ENCODE measurements around the gene FBXL19.

The FBXL19 gene

DNA sequence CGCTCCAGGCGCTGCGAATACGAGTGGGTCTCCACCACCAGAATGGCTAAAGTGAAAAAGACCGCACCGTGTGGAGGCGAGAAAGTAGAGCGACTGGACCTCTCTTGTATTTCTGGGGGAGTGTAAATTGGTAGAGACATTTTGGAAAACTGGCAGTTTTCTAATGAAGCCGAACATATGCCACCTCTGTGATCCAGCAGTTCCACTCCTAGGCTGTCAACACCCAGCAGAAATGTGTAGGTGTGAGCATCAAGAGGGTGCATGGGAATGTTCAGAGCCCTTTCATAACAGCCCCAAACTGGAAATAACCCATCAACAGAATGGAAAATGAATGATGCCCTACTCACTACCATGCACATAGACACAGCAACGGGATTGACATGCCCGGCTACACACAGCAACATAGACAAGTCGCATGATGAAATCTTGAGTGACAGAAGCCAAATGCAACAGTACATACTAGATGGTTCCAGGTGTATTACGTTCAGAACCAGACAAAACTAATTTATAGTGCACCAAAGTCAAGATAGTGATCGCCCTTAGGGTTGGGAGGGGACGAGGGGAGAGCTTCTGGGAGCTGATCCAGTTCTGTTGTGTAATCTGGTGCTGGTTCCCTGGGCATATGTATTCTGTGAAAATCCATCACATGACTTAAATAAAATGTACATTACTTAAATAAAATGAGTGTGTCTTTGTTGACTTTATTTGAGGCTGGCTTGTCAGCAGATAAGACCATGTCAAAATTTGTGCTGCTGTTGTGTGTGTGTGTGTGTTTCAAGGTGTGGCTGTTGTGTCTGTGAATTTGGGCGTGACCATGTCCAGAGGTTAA is 28.6 kb upstream of the FBXL19 start:
- DNase-seq: no peak

DNA sequence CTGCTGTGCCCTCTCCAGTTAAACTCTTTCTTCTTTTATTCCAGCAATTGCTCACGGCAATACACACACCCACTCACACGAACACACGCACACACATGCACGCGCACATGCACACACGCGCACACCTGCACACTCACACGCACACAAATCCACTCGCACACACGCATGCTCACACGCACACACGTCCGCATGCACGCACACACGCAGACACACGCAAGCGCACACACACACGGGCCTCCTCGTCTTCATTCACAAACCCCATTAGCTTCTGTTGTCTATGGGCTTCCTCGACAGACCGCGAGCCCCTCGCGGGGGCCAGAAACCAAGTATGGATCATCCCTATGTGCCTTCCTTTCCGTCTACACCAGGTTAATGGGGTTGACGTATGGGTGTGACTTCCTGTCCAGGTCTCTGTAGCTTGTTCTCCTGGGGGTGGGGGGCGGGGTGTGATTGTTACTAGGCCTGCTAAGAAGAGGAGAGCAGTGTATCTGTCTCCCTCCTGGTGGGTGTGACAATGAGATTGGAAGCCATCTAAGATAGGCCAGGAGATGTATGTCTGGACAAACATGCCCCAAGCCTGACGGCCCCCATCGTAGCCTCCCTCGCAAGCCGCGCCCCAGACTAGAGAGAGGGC is 27.6 kb upstream of the FBXL19 start:
- peak; percentile 63 for DNase-seq

DNA sequence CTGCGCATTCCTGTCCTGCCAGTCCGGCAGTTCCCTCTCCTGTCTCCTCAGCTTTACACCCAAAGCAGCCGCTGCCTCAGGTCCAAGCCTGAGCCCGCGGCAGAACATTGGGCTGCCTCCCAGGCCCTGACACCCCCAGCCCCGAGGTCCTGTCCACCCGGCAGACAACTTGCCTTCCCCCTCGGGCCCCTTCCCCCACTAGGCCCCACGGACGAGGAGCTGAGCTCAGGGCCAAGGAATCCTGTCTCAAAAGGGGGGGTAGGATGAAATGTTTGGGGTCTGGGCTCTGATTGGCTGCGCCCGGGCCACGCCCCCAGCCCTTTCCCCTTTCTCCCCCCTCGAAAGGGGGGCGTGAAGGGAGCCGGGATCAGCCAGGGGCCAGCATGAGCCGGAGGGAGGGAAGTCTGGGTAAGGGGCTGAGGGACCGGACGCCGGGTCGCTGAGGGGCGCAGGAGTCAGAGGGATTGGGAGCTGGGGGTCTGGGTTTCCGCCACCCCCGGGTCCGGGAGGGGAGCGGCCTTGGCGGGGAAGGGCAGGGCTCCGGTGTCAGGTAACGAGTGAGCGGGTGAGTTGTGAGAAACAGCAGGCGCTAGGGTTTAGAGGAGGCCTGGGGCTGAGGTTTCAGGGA is 27.0 kb upstream of the FBXL19 start, which contains the start of gene CTF1:
CTF1 (plus strand) TSS at position 354 of the 628 bp plus-strand sequence; CDS start at position 384, 30 bp downstream.
- peak; percentile 65 for DNase-seq

DNA sequence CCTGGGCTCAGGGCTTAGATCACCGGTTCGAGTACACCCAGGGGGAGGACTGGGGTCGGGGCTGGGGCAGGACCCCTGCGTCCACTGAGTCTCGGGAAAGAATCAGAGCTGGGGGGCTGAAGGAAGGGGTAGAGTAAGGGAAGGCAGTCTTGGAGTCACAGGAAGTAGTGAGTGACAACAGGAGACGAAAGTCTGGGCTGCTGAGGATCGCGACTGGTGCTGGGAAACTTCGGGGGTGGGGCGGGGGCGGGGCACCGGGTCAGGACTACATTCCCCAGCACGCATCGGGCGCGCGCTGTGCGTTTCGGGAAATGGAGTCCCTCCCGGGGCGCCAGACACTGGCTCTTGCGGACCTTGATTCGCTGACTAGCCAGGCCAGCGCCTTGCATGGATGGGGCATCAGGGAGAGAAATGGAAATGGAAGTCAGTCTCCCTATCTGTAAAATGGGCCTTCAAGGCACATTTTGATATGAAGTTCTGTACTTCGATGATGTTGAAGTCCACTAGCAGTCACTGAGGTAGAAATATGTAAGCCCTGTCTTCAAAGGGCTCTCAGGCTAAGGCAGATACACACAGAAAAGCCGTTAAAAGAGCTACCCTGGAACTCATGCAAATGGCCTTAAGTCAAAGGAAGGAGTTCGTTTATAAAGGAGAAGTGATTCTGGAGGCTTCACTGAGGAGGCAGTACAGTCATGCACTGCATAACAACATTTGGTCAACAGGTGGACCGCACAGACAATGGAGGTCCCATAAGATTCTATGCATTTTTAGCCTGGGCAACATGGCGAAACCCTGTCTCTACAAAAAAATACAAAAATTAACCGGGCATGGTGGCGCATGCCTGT is 26.3 kb upstream of the FBXL19 start:
- DNase-seq: peak; percentile 86

DNA sequence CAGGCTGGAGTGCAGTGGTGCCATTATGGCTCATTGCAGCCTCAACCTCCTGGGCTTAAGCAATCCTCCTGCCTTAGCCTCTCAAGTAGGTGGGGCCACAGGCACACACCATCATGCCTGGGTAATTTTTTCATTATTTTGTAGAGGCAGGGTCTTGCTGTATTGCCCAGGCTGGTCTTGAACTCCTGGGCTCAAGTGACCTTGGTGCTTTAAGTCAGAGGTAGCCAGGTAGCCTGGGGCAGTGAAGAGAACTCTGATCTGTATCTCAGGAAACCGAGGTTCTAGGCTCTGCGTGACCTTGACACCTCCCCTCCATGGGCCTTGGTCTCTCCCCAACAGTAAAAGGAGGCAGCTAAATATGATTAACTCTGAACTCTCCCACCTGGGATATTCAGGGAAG is 23.6 kb upstream of the FBXL19 start:
- DNase-seq: no peak

- no peak for DNase-seq
Measured at GRCh38 chr16:30900588-30900987, 22.8 kb upstream of the FBXL19 start.

GRCh38 chr16:30901201-30902028 is 22.0 kb upstream of the FBXL19 start:
- peak; percentile 54 for DNase-seq

DNA sequence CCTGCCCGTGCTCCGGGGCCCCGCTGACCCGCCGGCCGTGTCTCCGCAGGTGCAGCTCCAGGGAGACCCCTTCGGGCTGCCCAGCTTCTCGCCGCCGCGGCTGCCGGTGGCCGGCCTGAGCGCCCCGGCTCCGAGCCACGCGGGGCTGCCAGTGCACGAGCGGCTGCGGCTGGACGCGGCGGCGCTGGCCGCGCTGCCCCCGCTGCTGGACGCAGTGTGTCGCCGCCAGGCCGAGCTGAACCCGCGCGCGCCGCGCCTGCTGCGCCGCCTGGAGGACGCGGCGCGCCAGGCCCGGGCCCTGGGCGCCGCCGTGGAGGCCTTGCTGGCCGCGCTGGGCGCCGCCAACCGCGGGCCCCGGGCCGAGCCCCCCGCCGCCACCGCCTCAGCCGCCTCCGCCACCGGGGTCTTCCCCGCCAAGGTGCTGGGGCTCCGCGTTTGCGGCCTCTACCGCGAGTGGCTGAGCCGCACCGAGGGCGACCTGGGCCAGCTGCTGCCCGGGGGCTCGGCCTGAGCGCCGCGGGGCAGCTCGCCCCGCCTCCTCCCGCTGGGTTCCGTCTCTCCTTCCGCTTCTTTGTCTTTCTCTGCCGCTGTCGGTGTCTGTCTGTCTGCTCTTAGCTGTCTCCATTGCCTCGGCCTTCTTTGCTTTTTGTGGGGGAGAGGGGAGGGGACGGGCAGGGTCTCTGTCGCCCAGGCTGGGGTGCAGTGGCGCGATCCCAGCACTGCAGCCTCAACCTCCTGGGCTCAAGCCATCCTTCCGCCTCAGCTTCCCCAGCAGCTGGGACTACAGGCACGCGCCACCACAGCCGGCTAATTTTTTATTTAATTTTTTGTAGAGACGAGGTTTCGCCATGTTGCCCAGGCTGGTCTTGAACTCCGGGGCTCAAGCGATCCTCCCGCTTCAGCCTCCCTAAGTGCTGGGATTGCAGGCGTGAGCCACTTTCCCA is 21.1 kb upstream of the FBXL19 start:
- peak; percentile 82 for DNase-seq

GRCh38 chr16:30903002-30903401 is 20.4 kb upstream of the FBXL19 start:
- DNase-seq: no peak

GRCh38 chr16:30903596-30903995 is 19.8 kb upstream of the FBXL19 start:
- DNase-seq: no peak

DNA sequence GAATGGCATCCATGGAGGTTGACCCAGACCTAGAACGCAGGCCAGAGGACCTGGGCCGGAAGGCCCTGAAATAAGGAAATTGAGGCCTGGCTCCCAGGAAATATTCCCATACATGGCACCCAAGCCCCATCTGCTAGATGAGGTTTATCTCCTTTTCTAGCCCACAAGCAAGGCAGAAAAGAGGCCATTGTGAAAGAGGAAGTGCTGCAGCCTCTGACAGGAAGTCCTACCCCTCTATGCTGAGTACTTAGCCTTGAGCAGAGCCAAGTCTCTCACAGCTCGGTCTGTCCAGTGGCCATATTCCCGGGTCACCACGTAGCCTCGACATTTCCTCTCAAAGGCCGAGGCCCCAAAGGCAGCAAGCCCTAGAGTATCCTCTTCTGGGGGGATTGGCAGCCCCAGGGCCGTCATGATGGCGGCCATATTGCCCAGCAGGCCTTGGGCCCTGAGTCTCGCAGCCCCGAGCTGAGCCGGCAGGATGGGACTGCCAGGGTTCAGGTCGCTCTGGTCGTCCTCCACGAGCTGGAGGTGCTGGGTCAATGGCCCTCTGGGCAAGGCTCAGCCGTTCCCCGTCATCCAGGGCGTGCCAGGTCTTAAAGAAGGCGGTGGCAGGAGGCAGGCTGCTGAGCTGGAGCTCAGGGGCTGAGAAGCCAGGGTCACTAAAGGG is 19.1 kb upstream of the FBXL19 start:
- DNase-seq: no peak

GRCh38 chr16:30907064-30907463 is 16.3 kb upstream of the FBXL19 start:
- DNase-seq: no peak

DNA sequence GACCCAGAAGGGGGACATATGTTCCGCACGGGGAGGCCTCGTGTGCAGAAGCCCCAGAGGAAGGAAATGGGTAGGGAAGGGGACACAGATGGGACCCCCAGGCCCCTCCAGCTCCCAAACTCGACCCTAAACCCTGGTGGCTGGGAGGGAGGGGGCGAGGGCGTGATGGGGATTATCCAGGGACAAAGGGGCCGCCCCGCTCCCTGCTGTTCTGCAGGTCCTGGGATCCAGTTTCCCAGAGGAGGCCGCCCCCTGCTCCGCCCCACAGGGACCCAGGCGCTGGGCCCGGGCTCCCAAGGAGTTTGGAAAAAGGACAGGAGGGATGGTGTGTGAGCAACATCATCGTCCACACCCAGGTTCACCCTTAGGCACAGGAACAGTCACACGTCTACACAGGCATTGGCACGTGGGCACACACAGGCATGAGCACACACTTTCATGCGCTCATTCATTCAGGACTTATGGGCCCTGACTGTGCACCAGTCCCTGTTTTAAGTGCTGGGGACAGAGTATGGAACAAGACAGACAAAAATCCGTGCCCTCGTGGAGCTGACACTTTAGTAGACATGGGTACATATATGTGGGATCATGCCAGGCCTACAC is 12.8 kb upstream of the FBXL19 start:
- DNase-seq: no peak

DNA sequence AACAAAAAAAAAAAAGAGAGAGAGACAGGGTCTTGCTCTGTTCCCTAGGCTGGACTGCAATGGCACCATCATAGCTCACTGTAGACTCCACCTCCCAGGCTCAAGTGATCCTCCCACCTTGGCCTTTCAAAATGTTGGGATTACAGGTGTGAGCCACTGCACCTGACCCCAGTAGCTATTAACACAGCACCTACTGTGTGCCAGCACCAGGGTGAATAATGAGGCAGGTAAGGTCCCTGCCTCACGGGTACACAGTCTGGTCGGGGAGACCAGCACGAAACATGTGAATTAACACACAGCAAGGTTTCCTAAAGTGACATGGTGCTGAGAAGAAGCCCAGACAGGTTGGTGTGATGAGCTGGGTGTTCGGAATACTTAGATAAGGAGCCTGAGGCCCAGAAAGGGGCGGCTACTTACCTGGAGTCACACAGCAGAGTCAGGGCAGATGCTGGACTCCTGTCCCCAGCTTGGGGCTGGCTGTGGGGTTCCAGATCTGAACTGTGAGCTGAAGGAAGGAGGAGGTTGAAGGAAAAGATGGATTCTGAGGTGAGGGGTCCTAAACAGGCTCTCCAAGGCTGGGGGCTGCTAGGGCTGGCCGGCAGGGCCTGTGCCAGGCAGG is 10.5 kb upstream of the FBXL19 start:
- no peak for DNase-seq

GRCh38 chr16:30914830-30915229 is 8.5 kb upstream of the FBXL19 start:
- DNase-seq: no peak

- DNase-seq: no peak
Measured at GRCh38 chr16:30918614-30919013, 4.8 kb upstream of the FBXL19 start.

GRCh38 chr16:30920891-30921290 is 2.5 kb upstream of the FBXL19 start:
- DNase-seq: no peak

- no peak for DNase-seq
Measured at GRCh38 chr16:30921459-30921747, 2.0 kb upstream of the FBXL19 start.

GRCh38 chr16:30921748-30922419 is 1.5 kb upstream of the FBXL19 start:
- DNase-seq: peak; percentile 92
